ENCODE results near the gene PILRA. TPM values are rescaled to one million over a fixed set of nuclear protein-coding genes. Genes with fewer than 3 reads are reported as not detected.
A peak's percentile ranks its signal among the peaks of the same experiment; 100 is the strongest.
"Not testable (repeated sequence)": the region's sequence is repeated elsewhere in the genome, so short reads cannot be mapped to it uniquely, and the experiment has no call there.

PILRA gene
- total and polyA plus RNA-seq, 8 donors, result 1.4 to 10.0 (median 3.1) TPM; not detected in 3

- DNase-seq, result no peak
- no peaks in the 10 kb centered on the region for H3K9me3 ChIP-seq
- WGBS, 5 donors, result 54 to 83% (median 74%) methylated on average over 5 of the region's 5 CpGs
- H3K27me3 ChIP-seq, result no peaks in the 10 kb centered on the region
- peak overlapping the region in 1 of 4 donors; percentile 29 for H3K4me3 ChIP-seq
- TF ChIP-seq CTCF (IDR thresholded peaks at IDR 0.05) (no peak), POLR2A (IDR thresholded peaks at IDR 0.05) (no peak), POLR2AphosphoS5 (IDR thresholded peaks at IDR 0.05) (no peak), EP300 (IDR thresholded peaks at IDR 0.05) (no peak)
- peaks cover 0 to 33% (median 0%) of the 10 kb centered on the region in 4 donors for H3K4me1 ChIP-seq
- H3K27ac ChIP-seq, result no peak overlapping the region
- H3K36me3 ChIP-seq, result no peaks in the 10 kb centered on the region
- intact Hi-C loops (cut with DNase I; ENCODE audit: low total_unique reads), result no loop called here
Measured at GRCh38 chr7:100374601-100375000, 1.3 kb downstream of the PILRA start.

- H3K4me1 ChIP-seq, result peaks cover 0 to 26% (median 0%) of the 10 kb centered on the region in 4 donors
- no peak overlapping the region for H3K27ac ChIP-seq
- TF ChIP-seq EP300 (IDR thresholded peaks at IDR 0.05), result no peak
- no peak for TF ChIP-seq POLR2A (IDR thresholded peaks at IDR 0.05)
- no peak for TF ChIP-seq POLR2AphosphoS5 (IDR thresholded peaks at IDR 0.05)
- no peak for TF ChIP-seq CTCF (IDR thresholded peaks at IDR 0.05)
- no peak for DNase-seq
- no peaks in the 10 kb centered on the region for H3K9me3 ChIP-seq
- intact Hi-C loops (cut with DNase I; ENCODE audit: low total_unique reads), result no loop called here
- no peaks in the 10 kb centered on the region for H3K27me3 ChIP-seq
- no peak overlapping the region for H3K4me3 ChIP-seq
- H3K36me3 ChIP-seq, result no peaks in the 10 kb centered on the region
- 90 to 100% (median 95%) methylated on average over 3 of the region's 3 CpGs for WGBS, 5 donors
Measured at GRCh38 chr7:100376066-100376465, 2.8 kb downstream of the PILRA start.

GRCh38 chr7:100378114-100378755 is 4.9 kb downstream of the PILRA start:
- H3K4me3 ChIP-seq, result no peak overlapping the region
- no peaks in the 10 kb centered on the region for H3K27me3 ChIP-seq
- no peak overlapping the region for H3K27ac ChIP-seq
- no peaks in the 10 kb centered on the region for H3K36me3 ChIP-seq
- peaks cover 0 to 5% (median 0%) of the 10 kb centered on the region in 4 donors for H3K4me1 ChIP-seq
- no peak for TF ChIP-seq EP300 (IDR thresholded peaks at IDR 0.05)
- no peak for TF ChIP-seq CTCF (IDR thresholded peaks at IDR 0.05)
- 84 to 93% (median 87%) methylated on average over 4 of the region's 4 CpGs for WGBS, 5 donors
- no peaks in the 10 kb centered on the region for H3K9me3 ChIP-seq
- no peak for DNase-seq
- intact Hi-C loops (cut with DNase I; ENCODE audit: low total_unique reads), result no loop called here

GRCh38 chr7:100380196-100380595 is 6.9 kb downstream of the PILRA start:
- intact Hi-C loops (cut with DNase I; ENCODE audit: low total_unique reads), result no loop called here
- H3K4me1 ChIP-seq, result no peaks in the 10 kb centered on the region
- no peaks in the 10 kb centered on the region for H3K36me3 ChIP-seq
- no peak overlapping the region for H3K4me3 ChIP-seq
- no peaks in the 10 kb centered on the region for H3K9me3 ChIP-seq
- peak overlapping the region in 2 of 5 donors; percentile 50 to 53 for H3K27ac ChIP-seq
- 72 to 82% (median 78%) methylated on average over 4 of the region's 4 CpGs for WGBS, 5 donors
- TF ChIP-seq CTCF (IDR thresholded peaks at IDR 0.05) (no peak), POLR2A (IDR thresholded peaks at IDR 0.05) (no peak), POLR2AphosphoS5 (IDR thresholded peaks at IDR 0.05) (no peak), EP300 (IDR thresholded peaks at IDR 0.05) (no peak)
- no peak for DNase-seq
- H3K27me3 ChIP-seq, result no peaks in the 10 kb centered on the region

- H3K4me1 ChIP-seq; intact Hi-C loops (cut with DNase I; ENCODE audit: low total_unique reads); H3K27me3 ChIP-seq; H3K27ac ChIP-seq; H3K36me3 ChIP-seq; H3K9me3 ChIP-seq; DNase-seq: not testable (repeated sequence)
- H3K4me3 ChIP-seq, result peak overlapping the region in 1 of 4 donors; percentile 11
- 63 to 89% (median 74%) methylated on average over 13 to 49 of the region's 49 CpGs for WGBS, 5 donors
Measured at GRCh38 chr7:100381531-100382233, 8.4 kb downstream of the PILRA start.

- H3K4me1 ChIP-seq; H3K36me3 ChIP-seq; H3K27me3 ChIP-seq; intact Hi-C loops (cut with DNase I; ENCODE audit: low total_unique reads); DNase-seq; H3K9me3 ChIP-seq: not testable (repeated sequence)
- peak overlapping the region in 1 of 5 donors; percentile 22 for H3K27ac ChIP-seq
- peak overlapping the region in 1 of 4 donors; percentile 11 for H3K4me3 ChIP-seq
- 82 to 85% (median 83%) methylated on average over 8 of the region's 8 CpGs for WGBS, 5 donors
Measured at GRCh38 chr7:100382234-100382853, 9.1 kb downstream of the PILRA start.

Measured in stomach (tissue), 9 donors.